Calu3 (cell line): ENCODE results near the gene ARFGEF3. TPM values are rescaled to one million over a fixed set of nuclear protein-coding genes. Genes with fewer than 3 reads are reported as not detected.

Experiments used
- BruUV-seq: library from RNA; stranded (reverse); fragments of 400-500 nt; replicated peaks from 2 replicates; lab custom pipeline; 2021; lab: Mats Ljungman, UMichigan
- CTCF ChIA-PET: fragments of 300-600 bp; sonication (Branson Sonifier 250); formaldehyde crosslinking; loops from one replicate; lab custom pipeline; 2022; ENCODE audit warnings: antibody characterized with exemption; lab: Charles Lee
- DNase-seq: peaks from one replicate; pipeline ENCODE4 v3.0.0; 2022
- H3K27ac Mint-ChIP-seq: one replicate; pipeline ENCODE4 v1.8.0; 2022; ENCODE audit warnings: mixed read lengths; ENCODE audit not compliant: unreplicated experiment
- H3K27me3 Mint-ChIP-seq: one replicate; pipeline ENCODE4 v1.8.0; 2022; ENCODE audit warnings: mixed read lengths; ENCODE audit not compliant: unreplicated experiment
- H3K36me3 Mint-ChIP-seq: one replicate; pipeline ENCODE4 v1.8.0; 2022; ENCODE audit warnings: mild to moderate bottlenecking, moderate library complexity, mixed read lengths; ENCODE audit not compliant: insufficient read depth, unreplicated experiment
- H3K4me1 Mint-ChIP-seq: one replicate; pipeline ENCODE4 v1.8.0; 2022; ENCODE audit warnings: mild to moderate bottlenecking, low read depth, mixed read lengths; ENCODE audit not compliant: unreplicated experiment
- H3K4me3 Mint-ChIP-seq: one replicate; pipeline ENCODE4 v1.8.0; 2022; ENCODE audit warnings: mild to moderate bottlenecking, low read depth, moderate library complexity, mixed read lengths; ENCODE audit not compliant: unreplicated experiment
- H3K9me3 Mint-ChIP-seq: one replicate; pipeline ENCODE4 v1.8.0; 2022; ENCODE audit warnings: low read depth, mixed read lengths; ENCODE audit not compliant: unreplicated experiment
- CTCF ChIP-seq: fragments of 200-600 bp; IDR thresholded peaks from one replicate; pipeline ENCODE4 v1.8.0; 2022; ENCODE audit warnings: antibody characterized with exemption; ENCODE audit not compliant: unreplicated experiment
- intact Hi-C: fragments of 100-400 bp; cut with micrococcal nuclease; formaldehyde crosslinking; loops from one replicate; pipeline ENCODE4 v1.10.0; 2022; ENCODE audit not compliant: unreplicated experiment
- total RNA-seq: library from RNA; stranded (reverse); gene quantifications from 2 replicates; pipeline ENCODE4 v1.2.3, GENCODE V29; 2022

ARFGEF3 gene
- total RNA-seq, 1 experiment from 2014 or later = 16.3 TPM

- Mint-ChIP-seq H3K4me1 (no peaks in the 10 kb centered on the region), H3K9me3 (no peaks in the 10 kb centered on the region), H3K27me3 (no peaks in the 10 kb centered on the region), H3K4me3 (no peak overlapping the region), H3K27ac (no peak overlapping the region), H3K36me3 (no peaks in the 10 kb centered on the region)
- BruUV-seq = no TSS peak
- DNase-seq = no peak
- no peak for TF ChIP-seq CTCF
- CTCF ChIA-PET = interaction anchor here (0.6 kb wide), 1 partner anchor 27 kb away, joined by 6 read pairs; no protein-coding TSS in a partner anchor
- intact Hi-C loops = no loop called here
These were observed 146.3 kb downstream of the ARFGEF3 start for GRCh38 chr6:138307816-138308730.

- no TSS peak for BruUV-seq
- CTCF ChIA-PET = no interaction called here
These were observed 147.0 kb downstream of the ARFGEF3 start for GRCh38 chr6:138308731-138309110.

GRCh38 chr6:138309695-138310094, 148.0 kb downstream of the ARFGEF3 start:
- Mint-ChIP-seq H3K4me1 (no peaks in the 10 kb centered on the region), H3K9me3 (no peaks in the 10 kb centered on the region), H3K36me3 (no peaks in the 10 kb centered on the region), H3K27ac (no peak overlapping the region), H3K27me3 (no peaks in the 10 kb centered on the region), H3K4me3 (no peak overlapping the region)
- intact Hi-C loops = no loop called here
- no peak for DNase-seq
- CTCF ChIA-PET = no interaction called here
- BruUV-seq = no TSS peak
- TF ChIP-seq CTCF = no peak

More at GRCh38 chr6:138308731-138309110, 147.0 kb downstream of the ARFGEF3 start:
- intact Hi-C loops = no loop called here
- Mint-ChIP-seq H3K4me1 (no peaks in the 10 kb centered on the region), H3K27me3 (no peaks in the 10 kb centered on the region), H3K4me3 (no peak overlapping the region), H3K36me3 (no peaks in the 10 kb centered on the region), H3K9me3 (no peaks in the 10 kb centered on the region), H3K27ac (no peak overlapping the region)
- no peak for DNase-seq
- TF ChIP-seq CTCF = no peak

GRCh38 chr6:138310294-138310693, 148.6 kb downstream of the ARFGEF3 start:
- H3K4me1 Mint-ChIP-seq = no peaks in the 10 kb centered on the region
- CTCF ChIA-PET = no interaction called here
- no peaks in the 10 kb centered on the region for H3K27me3 Mint-ChIP-seq
- BruUV-seq = no TSS peak
- no peaks in the 10 kb centered on the region for H3K9me3 Mint-ChIP-seq
- no peak overlapping the region for H3K4me3 Mint-ChIP-seq
- no peak for DNase-seq
- no peak for TF ChIP-seq CTCF
- H3K36me3 Mint-ChIP-seq = peaks cover 1% of the 10 kb centered on the region
- no peak overlapping the region for H3K27ac Mint-ChIP-seq
- intact Hi-C loops = no loop called here
